HG02884 (cell line): ENCODE measurements around the gene PCBP3.
"Not testable (repeated sequence)": the region's sequence is repeated elsewhere in the genome, so short reads cannot be mapped to it uniquely, and the experiment has no call there.

Experiments used
- ATAC-seq: cut with Tn5 transposase; IDR thresholded peaks from one replicate; pipeline ENCODE4 v1.9.1; 2021; ENCODE audit warnings: mild to moderate bottlenecking, moderate library complexity; ENCODE audit not compliant: unreplicated experiment

The PCBP3 gene

GRCh38 chr21:45972716-45973474, 329.4 kb downstream of the PCBP3 start:
- ATAC-seq, result no peak

GRCh38 chr21:45973475-45974072, 330.0 kb downstream of the PCBP3 start:
- ATAC-seq, result no peak

GRCh38 chr21:45974073-45975019, 330.8 kb downstream of the PCBP3 start:
- no peak for ATAC-seq

GRCh38 chr21:45975020-45975666, 331.6 kb downstream of the PCBP3 start:
- no peak for ATAC-seq

GRCh38 chr21:45975667-45976409, 332.3 kb downstream of the PCBP3 start:
- ATAC-seq, result not testable (repeated sequence)

- ATAC-seq, result no peak
Observed at GRCh38 chr21:45976701-45977311, 333.3 kb downstream of the PCBP3 start.

GRCh38 chr21:45977396-45977795, 333.9 kb downstream of the PCBP3 start:
- no peak for ATAC-seq

- ATAC-seq, result no peak
Observed at GRCh38 chr21:45979141-45979631, 335.7 kb downstream of the PCBP3 start.

- ATAC-seq, result no peak
Observed at GRCh38 chr21:45979651-45980050, 336.1 kb downstream of the PCBP3 start.

GRCh38 chr21:45980271-45980670, 336.7 kb downstream of the PCBP3 start:
- no peak for ATAC-seq

GRCh38 chr21:45980697-45981096, 337.2 kb downstream of the PCBP3 start:
- no peak for ATAC-seq

- ATAC-seq, result no peak
Observed at GRCh38 chr21:45981151-45982091, 337.9 kb downstream of the PCBP3 start, which contains the start of gene COL6A1. COL6A1 (plus strand) TSS chr21:45981770; CDS start chr21:45981851, 81 bp downstream.

- no peak for ATAC-seq
Observed at GRCh38 chr21:45982092-45982757, 338.7 kb downstream of the PCBP3 start.

GRCh38 chr21:45982758-45983648, 339.5 kb downstream of the PCBP3 start:
- ATAC-seq, result no peak

GRCh38 chr21:45983649-45983965, 340.1 kb downstream of the PCBP3 start:
- no peak for ATAC-seq

GRCh38 chr21:45983981-45984551, 340.5 kb downstream of the PCBP3 start:
- no peak for ATAC-seq
